Activated CD4-positive, alpha-beta memory T cell treated with anti-CD3 and anti-CD28 coated beads, Interleukin-2, amount 10 ng/mL, durations not matched to agents 7 days and 5 days (primary cell): Measurements from ENCODE around the gene ARFIP1. TPM values are rescaled to one million over a fixed set of nuclear protein-coding genes. Genes with fewer than 3 reads are reported as not detected.
A peak's percentile ranks its signal among the peaks of the same experiment; 100 is the strongest.

ENCODE experiments used
- CTCF ChIA-PET: fragments of 350-600 bp; sonication (Branson Sonifier 250); formaldehyde crosslinking; loops from one replicate; lab custom pipeline; 2021; ENCODE audit warnings: antibody characterized with exemption, inconsistent platforms; lab: Charles Lee
- POLR2A ChIA-PET: fragments of 350-600 bp; sonication (Branson Sonifier 250); formaldehyde crosslinking; loops from one replicate; lab custom pipeline; 2021; ENCODE audit warnings: antibody characterized with exemption; lab: Charles Lee
- DNase-seq: peaks from one replicate; pipeline ENCODE4 v3.0.0-alpha.2; 2020
- H3K27ac Mint-ChIP-seq: one replicate; pipeline ENCODE4 v1.8.0; 2021; ENCODE audit warnings: mild to moderate bottlenecking, mixed read lengths
- H3K27me3 Mint-ChIP-seq: one replicate; pipeline ENCODE4 v1.8.0; 2021; ENCODE audit warnings: mixed read lengths
- H3K36me3 Mint-ChIP-seq: one replicate; pipeline ENCODE4 v1.8.0; 2021; ENCODE audit warnings: low read depth, mixed read lengths
- H3K4me1 Mint-ChIP-seq: one replicate; pipeline ENCODE4 v1.8.0; 2021; ENCODE audit warnings: mixed read lengths
- H3K4me3 Mint-ChIP-seq: one replicate; pipeline ENCODE4 v1.8.0; 2021; ENCODE audit warnings: mild to moderate bottlenecking, mixed read lengths
- H3K9me3 Mint-ChIP-seq: one replicate; pipeline ENCODE4 v1.8.0; 2021; ENCODE audit warnings: mixed read lengths
- total RNA-seq, 2 experiments: library from RNA; stranded (reverse); gene quantifications; one replicate each; pipeline ENCODE4 v1.2.3, GENCODE V29; 2021

ARFIP1 gene
- total RNA-seq, 2 experiments from 2014 or later, result 15.5 to 16.3 TPM

DNA sequence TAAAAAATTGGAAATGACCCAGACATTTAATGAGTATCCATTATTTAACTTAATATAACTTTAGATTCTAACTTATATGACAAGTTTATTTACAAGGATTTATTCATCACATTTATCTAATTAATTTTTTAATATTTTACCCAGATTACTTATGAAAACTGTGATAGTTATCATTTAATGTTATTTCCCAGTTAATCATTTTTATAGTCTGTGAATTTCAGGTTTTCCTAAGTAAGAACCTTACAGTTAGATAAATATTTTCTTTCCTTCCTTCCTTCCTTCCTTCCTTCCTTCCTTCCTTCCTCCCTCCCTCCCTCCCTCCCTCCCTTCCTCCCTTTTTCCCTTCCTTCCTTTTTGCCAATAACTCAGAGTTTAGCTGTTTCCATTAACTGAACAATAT lies 141.5 kb downstream of the ARFIP1 start:
- Mint-ChIP-seq H3K36me3 (peaks cover 22% of the 10 kb centered on the region), H3K27ac (no peak overlapping the region), H3K4me3 (no peak overlapping the region), H3K27me3 (peaks cover 2% of the 10 kb centered on the region), H3K4me1 (no peaks in the 10 kb centered on the region), H3K9me3 (peaks cover 12% of the 10 kb centered on the region)
- POLR2A ChIA-PET, result no interaction called here
- CTCF ChIA-PET, result no interaction called here
- DNase-seq, result no peak

DNA sequence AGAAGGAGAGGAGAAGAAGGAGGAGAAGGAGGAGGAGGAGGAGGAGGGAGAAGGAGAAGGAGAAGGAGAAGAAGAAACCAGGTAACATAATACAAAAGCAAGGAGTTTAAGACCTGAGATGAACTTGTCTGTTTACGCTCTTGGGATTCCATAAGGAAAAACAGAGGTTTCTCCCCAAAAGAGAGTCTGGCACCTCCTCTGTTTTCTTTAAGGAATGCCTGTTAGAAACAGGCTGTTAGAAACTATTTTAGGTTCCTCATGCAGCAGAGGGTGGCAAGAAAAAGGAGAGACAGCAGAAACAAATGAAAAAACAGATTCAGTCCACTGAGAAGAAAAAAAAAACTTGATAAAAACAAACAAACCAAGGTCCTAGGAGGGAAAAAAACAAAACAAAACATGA lies 146.1 kb downstream of the ARFIP1 start:
- POLR2A ChIA-PET, result no interaction called here

DNA sequence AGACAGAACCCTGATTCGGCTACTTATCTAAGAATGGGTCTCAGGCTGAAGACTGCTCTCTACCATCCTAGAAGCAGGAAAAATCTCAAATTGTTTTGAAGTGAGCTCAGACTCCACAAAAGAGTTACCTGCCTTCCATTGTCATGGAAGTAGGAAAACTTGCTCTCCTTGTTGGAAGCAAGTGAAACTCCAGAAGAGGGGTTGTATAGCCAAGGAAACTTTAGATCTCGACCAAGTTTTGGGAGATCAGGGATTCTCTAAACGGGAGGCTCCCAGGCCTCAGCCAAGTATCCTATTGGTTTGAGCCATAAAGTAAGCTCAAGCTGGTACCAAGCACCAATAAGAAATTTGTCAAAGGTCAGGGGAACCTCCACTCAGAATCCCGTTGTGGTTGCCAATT lies 147.2 kb downstream of the ARFIP1 start:
- H3K4me1 Mint-ChIP-seq, result no peaks in the 10 kb centered on the region
- ChIA-PET POLR2A (no interaction called here), CTCF (interaction anchor here (0.6 kb wide), 1 partner anchor 232 kb away, joined by 5 read pairs; no protein-coding TSS in a partner anchor)
- no peak overlapping the region for H3K27ac Mint-ChIP-seq
- peaks cover 17% of the 10 kb centered on the region for H3K27me3 Mint-ChIP-seq
- H3K36me3 Mint-ChIP-seq, result peaks cover under 1% of the 10 kb centered on the region
- H3K4me3 Mint-ChIP-seq, result no peak overlapping the region
- no peaks in the 10 kb centered on the region for H3K9me3 Mint-ChIP-seq
- no peak for DNase-seq

More for the DNA sequence above, 146.1 kb downstream of the ARFIP1 start:
- Mint-ChIP-seq H3K27ac (no peak overlapping the region), H3K27me3 (peaks cover 10% of the 10 kb centered on the region), H3K36me3 (peaks cover 6% of the 10 kb centered on the region), H3K9me3 (peaks cover 3% of the 10 kb centered on the region), H3K4me1 (no peaks in the 10 kb centered on the region), H3K4me3 (no peak overlapping the region)
- CTCF ChIA-PET, result no interaction called here
- no peak for DNase-seq

DNA sequence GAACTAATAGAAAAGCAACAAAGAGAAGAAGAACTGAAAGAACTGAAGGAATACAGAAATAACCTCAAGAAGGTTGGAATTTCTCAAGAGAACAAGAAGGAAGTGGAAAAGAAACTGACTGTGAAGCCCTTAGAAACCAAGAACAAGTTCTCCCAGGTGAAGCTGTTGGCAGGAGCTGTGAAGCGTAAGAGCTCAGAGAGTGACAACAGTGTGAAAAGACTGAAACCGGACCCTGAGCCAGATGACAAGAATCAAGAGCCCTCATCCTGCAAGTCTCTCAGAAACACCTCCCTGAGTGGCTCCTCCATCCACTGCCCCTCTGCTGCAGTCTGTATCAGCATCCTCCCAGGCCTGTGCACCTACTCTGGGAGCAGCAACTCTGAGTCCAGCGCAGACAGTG lies 148.0 kb downstream of the ARFIP1 start:
- POLR2A ChIA-PET, result no interaction called here
- no peak for DNase-seq
- no peaks in the 10 kb centered on the region for H3K9me3 Mint-ChIP-seq
- H3K27ac Mint-ChIP-seq, result no peak overlapping the region
- peaks cover 19% of the 10 kb centered on the region for H3K27me3 Mint-ChIP-seq
- H3K4me3 Mint-ChIP-seq, result no peak overlapping the region
- CTCF ChIA-PET, result no interaction called here
- no peaks in the 10 kb centered on the region for H3K4me1 Mint-ChIP-seq
- no peaks in the 10 kb centered on the region for H3K36me3 Mint-ChIP-seq

DNA sequence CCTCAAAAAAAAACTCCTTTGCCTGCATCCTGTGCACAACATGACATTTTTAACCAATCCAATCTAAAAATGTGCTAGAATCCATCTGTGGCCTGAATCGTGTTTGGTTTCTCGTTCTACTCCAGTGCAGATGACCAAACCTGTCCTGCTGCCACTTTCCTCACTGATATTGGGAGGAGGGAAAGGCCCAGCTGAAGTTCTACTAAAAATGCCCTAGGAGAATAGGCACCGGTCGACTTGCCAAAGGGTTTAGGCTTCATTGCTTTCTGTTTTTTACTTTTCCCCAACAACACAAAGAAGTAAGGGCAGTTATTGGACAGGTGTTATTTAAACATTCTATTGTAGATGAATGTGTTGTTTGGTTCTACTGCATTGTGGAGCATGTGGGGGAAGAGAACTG lies 148.5 kb downstream of the ARFIP1 start:
- no peaks in the 10 kb centered on the region for H3K9me3 Mint-ChIP-seq
- H3K27ac Mint-ChIP-seq, result no peak overlapping the region
- no peaks in the 10 kb centered on the region for H3K4me1 Mint-ChIP-seq
- ChIA-PET POLR2A (no interaction called here), CTCF (no interaction called here)
- H3K4me3 Mint-ChIP-seq, result no peak overlapping the region
- peaks cover 25% of the 10 kb centered on the region for H3K27me3 Mint-ChIP-seq
- no peaks in the 10 kb centered on the region for H3K36me3 Mint-ChIP-seq
- DNase-seq, result no peak

DNA sequence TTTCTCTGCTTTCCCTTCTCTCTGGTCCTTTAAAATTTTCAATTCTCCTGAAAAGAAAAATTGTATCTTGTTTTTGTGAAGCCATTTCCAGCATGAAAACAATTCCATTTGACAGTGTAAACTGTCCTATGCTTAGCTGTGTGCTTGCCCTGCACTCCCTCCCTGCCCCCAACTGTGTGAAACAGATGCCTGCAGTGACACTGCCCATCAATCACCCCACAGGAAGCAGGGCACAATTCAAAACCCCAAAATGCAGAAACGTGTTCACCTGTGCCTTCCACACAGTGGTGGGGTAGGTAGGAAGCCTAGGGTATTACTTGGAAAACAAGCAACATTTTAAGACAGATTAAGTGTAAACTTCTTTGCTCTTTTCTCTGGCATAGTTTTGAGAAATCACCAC lies 150.1 kb downstream of the ARFIP1 start:
- Mint-ChIP-seq H3K27ac (no peak overlapping the region), H3K4me3 (no peak overlapping the region), H3K36me3 (no peaks in the 10 kb centered on the region), H3K9me3 (no peaks in the 10 kb centered on the region), H3K27me3 (peaks cover 39% of the 10 kb centered on the region), H3K4me1 (peaks cover 2% of the 10 kb centered on the region)
- CTCF ChIA-PET, result interaction anchor here (0.8 kb wide), 1 partner anchor 11 kb away, joined by 3 read pairs; no protein-coding TSS in a partner anchor
- DNase-seq, result no peak
- POLR2A ChIA-PET, result no interaction called here

DNA sequence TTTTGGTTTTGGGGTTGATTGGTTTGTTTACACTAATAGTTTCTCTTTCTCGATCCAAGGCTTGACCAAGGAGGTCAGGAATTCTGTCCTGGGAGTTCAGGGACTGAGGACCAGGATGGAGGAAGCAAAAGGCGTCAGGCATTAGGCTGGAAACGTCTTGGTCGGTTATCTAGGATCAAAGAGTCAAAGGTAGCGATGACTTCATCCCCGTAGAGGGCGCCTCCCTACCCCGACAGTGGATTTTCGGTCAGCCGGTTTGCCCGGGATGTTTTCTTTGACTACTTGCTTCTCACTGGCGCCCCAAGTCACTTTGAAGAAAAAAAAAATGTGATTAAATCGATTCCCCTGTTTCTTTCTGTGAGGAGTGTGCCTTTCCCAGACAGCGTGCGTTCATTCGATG lies 155.4 kb downstream of the ARFIP1 start:
- H3K4me1 Mint-ChIP-seq, result peaks cover 20% of the 10 kb centered on the region
- no peaks in the 10 kb centered on the region for H3K9me3 Mint-ChIP-seq
- peaks cover 67% of the 10 kb centered on the region for H3K27me3 Mint-ChIP-seq
- ChIA-PET POLR2A (no interaction called here), CTCF (no interaction called here)
- no peak overlapping the region for H3K27ac Mint-ChIP-seq
- H3K36me3 Mint-ChIP-seq, result no peaks in the 10 kb centered on the region
- DNase-seq, result no peak
- H3K4me3 Mint-ChIP-seq, result peak overlapping the region; percentile 61

DNA sequence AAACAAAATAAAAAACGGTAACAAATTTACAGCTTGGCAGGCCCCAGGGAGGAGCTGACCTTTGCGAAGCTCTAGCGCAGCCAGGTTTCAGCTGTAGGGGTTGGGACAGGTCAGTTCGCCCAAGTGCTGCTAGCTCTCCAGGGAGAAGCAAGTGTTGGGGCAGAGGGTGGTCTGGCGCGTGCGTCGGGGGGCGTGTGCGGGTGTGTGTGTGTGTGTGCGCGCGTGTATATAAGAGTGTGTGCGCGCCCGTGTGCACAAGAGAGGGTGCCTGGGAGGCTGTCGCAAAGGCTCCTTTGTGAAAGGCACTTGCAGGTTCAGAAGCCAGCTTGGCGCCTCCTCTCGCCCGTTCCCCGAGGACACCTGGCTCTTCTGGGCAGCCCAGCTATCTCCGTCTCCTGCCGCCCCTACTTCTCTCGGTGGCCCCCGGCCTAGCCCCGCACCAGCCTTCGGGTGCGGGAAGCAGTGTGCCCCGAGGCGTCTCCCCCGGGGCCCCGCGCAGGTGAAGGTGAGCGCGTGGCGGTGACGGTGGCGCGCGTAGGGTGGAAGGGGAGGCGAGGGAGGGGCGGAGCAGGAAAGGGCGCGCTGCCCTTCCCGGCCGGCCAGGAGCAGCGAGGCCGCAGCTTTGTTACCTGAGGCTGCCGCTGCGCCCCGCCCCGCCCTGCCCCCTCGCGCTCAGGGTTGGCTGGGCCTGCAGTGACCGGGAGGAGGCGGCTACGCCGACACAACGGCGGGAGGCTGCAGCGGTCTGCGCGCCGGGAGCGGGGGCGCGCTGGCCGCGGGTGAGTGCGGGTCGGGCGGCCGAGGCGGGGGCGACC lies 156.1 kb downstream of the ARFIP1 start, which contains the start of gene FHDC1:
Gene FHDC1 (plus strand): TSS at position 693 of the 815 bp plus-strand sequence. CDS start 6,735 bp downstream, outside the sequence.
- CTCF ChIA-PET, result interaction anchor here (1.5 kb wide), 1 partner anchor 192 kb away, joined by 5 read pairs; no protein-coding TSS in a partner anchor
- Mint-ChIP-seq H3K27me3 (peaks cover 70% of the 10 kb centered on the region), H3K9me3 (no peaks in the 10 kb centered on the region), H3K27ac (no peak within 1 kb of the TSS), H3K4me3 (peak within 1 kb of the TSS; percentile 61), H3K36me3 (no peaks in the 10 kb centered on the region), H3K4me1 (peaks cover 20% of the 10 kb centered on the region)
- no peak for DNase-seq
- POLR2A ChIA-PET, result no interaction called here

DNA sequence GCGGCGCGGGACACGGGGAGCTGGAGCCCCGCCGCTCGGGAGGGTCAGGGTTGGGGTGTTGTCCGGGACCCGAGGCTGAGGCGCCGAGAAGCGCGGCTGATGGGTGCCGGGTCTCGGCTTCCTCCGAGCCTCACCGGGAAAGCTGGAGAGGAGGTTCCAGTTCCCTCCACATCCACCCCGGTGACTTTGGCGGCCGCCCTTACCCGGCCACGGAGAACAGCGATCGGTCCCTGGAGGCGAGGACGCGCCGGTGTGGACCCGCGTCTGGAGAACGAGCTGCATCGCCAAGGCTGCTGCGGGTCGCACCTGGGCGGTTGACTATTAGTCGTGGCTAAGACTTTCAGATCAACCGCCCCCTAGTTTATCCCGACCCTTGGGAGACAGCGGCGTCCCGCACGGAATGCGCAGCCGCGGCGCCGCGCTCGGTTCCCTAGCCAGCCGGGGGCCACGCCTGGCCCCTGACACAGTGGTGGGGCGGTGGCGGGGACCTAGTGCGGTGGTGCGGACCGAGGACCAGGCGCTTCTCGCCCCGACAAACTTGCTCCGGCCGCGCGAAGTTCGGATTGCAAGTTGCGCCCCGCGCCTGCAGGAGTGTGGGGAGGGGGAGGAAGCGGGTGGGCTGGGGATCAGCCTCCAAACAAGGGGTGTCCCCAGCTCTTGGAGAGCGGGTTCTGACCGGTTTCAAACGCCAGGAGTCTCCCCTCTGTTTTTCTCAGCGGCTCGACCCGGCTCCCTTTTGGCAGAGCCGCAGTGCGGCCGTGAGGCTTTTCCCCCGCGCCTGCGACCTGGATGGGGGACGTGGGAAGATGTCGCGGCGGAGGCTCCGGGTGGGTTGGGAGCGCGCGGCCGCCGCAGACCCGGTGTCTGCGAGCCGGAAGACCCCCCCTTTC lies 156.9 kb downstream of the ARFIP1 start:
- Mint-ChIP-seq H3K36me3 (no peaks in the 10 kb centered on the region), H3K4me3 (peak overlapping the region; percentile 37), H3K4me1 (peaks cover 20% of the 10 kb centered on the region), H3K27me3 (peaks cover 67% of the 10 kb centered on the region), H3K9me3 (no peaks in the 10 kb centered on the region), H3K27ac (no peak overlapping the region)
- CTCF ChIA-PET, result interaction anchor here (1.5 kb wide), 1 partner anchor 191 kb away, joined by 5 read pairs; no protein-coding TSS in a partner anchor
- POLR2A ChIA-PET, result no interaction called here
- DNase-seq, result no peak

DNA sequence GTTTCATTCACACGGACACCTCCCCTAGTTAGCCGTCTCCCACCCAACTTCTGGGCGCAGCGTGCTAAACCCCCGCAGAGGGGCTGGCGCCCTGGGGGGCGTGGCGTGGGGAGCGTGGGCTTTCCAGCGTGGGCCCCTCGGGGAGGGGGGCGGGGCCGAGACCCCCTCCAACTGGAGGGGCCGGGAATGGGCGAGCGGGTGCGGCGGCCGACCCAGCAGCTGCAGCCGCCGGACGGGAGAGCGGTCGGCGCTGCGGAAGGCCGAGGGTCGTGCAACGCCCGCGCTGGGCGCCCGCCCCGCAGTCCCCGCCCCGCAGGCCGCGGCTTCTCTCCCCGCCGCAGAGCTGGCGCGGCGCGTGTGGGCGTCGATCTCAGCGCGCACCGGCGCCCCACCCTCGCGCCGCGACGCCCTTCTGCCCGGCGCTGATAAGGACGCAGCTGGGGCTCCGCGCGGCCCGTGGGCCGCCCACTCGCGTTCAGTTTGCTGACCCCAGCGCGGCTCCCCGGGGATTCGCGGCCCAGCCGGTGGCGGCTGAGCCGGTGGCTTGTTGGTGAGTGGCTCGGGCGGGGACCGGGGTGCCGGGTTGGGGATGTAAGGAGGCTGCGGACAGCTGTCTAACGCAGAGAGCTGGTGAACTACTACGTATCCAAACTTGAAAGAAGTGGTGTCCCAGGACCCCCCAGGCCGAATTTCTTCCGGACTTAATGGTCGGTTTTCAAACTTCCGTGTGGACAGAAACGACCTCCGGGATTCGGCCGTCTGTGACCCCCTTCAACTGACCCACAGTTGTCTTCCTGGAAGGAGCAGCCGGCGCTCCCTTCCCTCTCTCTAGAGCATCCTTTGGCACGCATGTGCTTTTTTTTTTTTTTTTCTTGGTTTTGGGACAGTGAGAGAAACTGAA lies 157.8 kb downstream of the ARFIP1 start:
- Mint-ChIP-seq H3K4me1 (peaks cover 20% of the 10 kb centered on the region), H3K9me3 (no peaks in the 10 kb centered on the region), H3K27ac (no peak overlapping the region), H3K36me3 (no peaks in the 10 kb centered on the region), H3K4me3 (peak overlapping the region; percentile 68), H3K27me3 (peaks cover 71% of the 10 kb centered on the region)
- ChIA-PET POLR2A (no interaction called here), CTCF (interaction anchor here (1.5 kb wide), 1 partner anchor 190 kb away, joined by 5 read pairs; no protein-coding TSS in a partner anchor)
- no peak for DNase-seq

DNA sequence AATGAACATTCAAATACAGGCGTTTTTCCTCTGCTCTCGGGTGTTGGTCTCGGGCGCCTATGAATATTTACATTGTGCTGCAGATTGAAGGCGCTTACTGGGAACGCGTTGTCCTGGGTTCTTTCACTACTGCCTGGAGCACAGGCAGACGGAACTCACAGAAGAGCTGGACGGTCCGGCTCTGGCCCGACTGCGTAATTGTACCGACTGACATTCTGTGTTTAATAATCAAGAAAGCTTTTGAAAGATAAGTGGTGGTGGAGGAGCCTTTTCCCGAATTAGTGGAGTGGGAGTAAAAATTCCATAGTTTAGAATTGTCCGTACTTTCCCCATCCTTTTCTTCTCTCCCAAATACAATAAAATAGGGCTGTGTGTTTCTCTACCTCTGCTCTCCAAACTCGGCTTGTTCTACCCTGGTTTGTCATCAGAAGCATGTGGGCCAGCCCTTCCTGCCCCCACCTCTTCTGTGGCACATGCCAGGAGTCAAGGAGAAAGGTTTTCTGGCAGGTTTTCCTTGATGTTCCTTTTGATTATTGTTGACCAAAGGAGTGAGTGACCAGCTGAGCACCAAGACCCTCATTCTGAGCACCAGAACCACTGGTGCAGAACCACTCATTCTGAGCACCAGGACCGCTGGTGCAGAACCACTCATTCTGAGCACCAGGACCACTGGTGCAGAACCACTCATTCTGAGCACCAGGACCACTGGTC lies 158.6 kb downstream of the ARFIP1 start:
- CTCF ChIA-PET, result no interaction called here
- POLR2A ChIA-PET, result no interaction called here
- no peak overlapping the region for H3K27ac Mint-ChIP-seq

DNA sequence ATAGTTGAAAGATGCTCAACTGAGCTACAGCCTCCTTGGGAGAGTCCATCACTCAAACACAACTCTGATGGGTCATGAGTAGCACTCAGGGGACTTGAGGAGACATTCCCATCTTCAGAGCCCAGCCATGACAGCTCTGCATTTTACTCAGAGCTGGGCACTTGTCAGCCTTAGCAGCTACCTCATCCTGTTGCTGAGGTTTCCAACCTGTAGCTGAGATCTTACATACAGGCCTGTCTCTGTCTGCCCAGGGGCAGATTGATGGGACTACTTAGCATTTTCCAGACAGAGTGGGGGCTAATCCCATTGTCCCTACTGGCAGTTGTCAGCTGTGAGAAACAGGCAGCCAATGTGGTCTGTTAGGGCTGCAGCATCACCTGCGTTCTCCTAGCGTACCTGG lies 159.9 kb downstream of the ARFIP1 start:
- Mint-ChIP-seq H3K27ac (no peak overlapping the region), H3K36me3 (no peaks in the 10 kb centered on the region), H3K9me3 (no peaks in the 10 kb centered on the region), H3K4me3 (no peak overlapping the region), H3K4me1 (peaks cover 19% of the 10 kb centered on the region), H3K27me3 (peaks cover 52% of the 10 kb centered on the region)
- DNase-seq, result no peak
- ChIA-PET POLR2A (no interaction called here), CTCF (no interaction called here)

More for the DNA sequence above, 158.6 kb downstream of the ARFIP1 start:
- Mint-ChIP-seq H3K4me1 (peaks cover 20% of the 10 kb centered on the region), H3K36me3 (no peaks in the 10 kb centered on the region), H3K27me3 (peaks cover 63% of the 10 kb centered on the region), H3K9me3 (no peaks in the 10 kb centered on the region), H3K4me3 (peak overlapping the region; percentile 68)
- DNase-seq, result no peak
